Sciatic nerve (tissue), 2 donors: ENCODE data around the gene UHMK1. TPM values are rescaled to one million over a fixed set of nuclear protein-coding genes. Genes with fewer than 3 reads are reported as not detected.
A peak's percentile ranks its signal among the peaks of the same experiment; 100 is the strongest.
"Not testable (repeated sequence)": the region's sequence is repeated elsewhere in the genome, so short reads cannot be mapped to it uniquely, and the experiment has no call there.

ENCODE experiments used
- ATAC-seq: fragments of 200-7000 bp; cut with Tn5 transposase; one replicate; pipeline ENCODE4 v1.9.1; 2020; ENCODE audit warnings: mild to moderate bottlenecking, moderate library complexity
- DNase-seq: peaks from one replicate; pipeline ENCODE4 v3.0.0-alpha.2; 2020; ENCODE audit warnings: low spot score
- intact Hi-C: fragments of 100-400 bp; cut with DNase I; formaldehyde crosslinking; loops from one replicate; pipeline ENCODE4 v1.14.2; 2022
- total RNA-seq: library from RNA; stranded (reverse); fragmentation: NEBNext Ultra II Directional; extraction: Animal tissue kit (Norgen Biotek cat#: 25700); gene quantifications from one replicate; pipeline ENCODE4 v1.2.1, GENCODE V29; 2021
- donor health status: DM: no; HTN: no; CAD: no.
- donor health status: DM: no; HTN: no; CAD: no.

The UHMK1 gene
- total RNA-seq, 1 donor from 2014 or later = 37.4 TPM

DNA sequence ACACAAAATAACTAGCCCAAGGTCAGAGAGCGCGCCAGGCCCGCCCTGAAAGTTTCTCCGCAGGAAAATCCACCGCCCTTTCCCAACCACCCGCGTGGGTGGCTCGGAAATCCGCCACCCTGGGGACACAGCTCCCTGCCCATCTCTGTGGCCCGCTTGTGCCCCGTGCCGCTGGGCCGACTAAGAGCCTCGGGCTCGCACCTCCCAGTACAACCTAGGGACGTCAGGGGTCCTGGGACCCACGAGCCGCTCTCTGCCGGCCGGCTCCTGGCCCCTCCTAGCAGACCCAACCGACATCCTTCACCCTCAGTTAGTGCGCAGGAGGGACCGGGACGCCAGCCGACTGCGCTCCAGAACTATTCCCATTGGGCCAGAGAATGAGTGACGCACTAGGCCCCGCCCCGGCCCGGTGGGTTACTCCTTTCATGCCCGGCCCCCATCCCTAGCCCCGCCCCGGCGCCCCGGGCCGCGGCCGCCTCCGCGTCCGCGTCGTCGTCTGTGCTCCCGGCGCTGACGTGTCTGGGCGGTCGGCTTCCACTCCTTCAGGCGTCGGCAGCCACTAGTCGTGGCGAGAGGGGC is 63.5 kb downstream of the UHMK1 start:
- DNase-seq (peak; percentile 99), ATAC-seq (peak; percentile 98)
- intact Hi-C loops = no loop called here

DNA sequence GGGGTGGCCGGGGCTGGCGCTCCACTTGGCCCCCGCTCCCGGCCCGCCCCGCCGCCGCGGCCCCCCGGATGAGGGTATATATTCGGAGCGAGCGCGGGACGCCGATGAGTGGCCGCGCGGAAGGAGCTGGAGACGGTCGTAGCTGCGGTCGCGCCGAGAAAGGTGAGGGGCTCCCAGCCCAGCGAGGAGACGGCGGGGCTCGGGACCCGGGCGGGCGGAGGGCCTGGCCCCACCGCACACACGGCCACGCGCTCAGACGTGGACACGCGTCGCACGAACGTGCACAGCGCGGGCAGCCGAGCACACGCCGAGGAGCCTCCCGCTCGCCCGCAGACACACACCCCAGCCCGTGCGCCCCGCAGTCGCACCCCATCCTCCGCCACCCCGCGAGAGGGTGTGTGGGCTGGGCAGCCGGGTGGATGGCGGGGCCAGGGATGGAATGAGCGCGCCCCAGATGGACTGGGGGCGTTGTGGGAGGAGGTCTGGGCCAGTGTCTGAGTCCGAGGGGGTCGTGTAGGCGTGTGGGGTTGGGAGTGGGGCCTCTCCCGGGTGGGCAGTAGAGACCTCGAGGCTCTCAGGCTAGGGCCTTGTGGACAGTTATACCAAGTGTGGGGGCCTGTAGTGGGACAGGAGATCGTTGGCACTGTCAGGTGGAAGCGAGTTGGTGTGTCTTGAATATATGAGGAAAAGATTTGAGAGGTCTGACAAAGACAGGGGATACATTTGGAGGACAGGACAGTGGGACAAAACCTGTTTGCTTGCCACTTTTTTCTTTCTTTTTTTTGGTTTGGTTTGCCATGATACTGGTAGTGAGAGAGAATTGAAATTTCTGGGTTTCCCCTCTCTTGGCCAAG is 64.2 kb downstream of the UHMK1 start, which contains the start of gene UAP1:
UAP1 (plus strand) TSS at position 107 of the 854 bp plus-strand sequence. CDS start 4,347 bp downstream, outside the sequence.
- ATAC-seq (peak; percentile 44), DNase-seq (peak; percentile 75)
- intact Hi-C loops = no loop called here

DNA sequence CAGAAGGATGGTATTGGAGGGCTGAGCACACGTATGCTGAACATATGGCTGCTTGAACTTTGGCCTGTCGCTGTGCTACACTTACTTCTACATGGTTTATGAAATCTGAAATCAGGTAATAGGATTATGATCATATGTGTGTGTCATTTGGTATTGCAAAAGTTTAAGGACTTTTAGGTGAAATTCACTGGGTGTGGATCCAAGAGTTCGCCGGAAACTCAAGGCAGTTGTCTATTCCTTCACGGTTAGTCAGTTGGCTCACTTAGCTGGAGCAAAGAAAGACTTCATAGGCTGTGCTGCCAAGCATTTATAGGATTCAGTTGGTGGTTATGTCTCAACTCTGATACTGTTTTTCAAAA is 64.8 kb downstream of the UHMK1 start:
- intact Hi-C loops = no loop called here
- no peak for DNase-seq
- ATAC-seq = no peak

DNA sequence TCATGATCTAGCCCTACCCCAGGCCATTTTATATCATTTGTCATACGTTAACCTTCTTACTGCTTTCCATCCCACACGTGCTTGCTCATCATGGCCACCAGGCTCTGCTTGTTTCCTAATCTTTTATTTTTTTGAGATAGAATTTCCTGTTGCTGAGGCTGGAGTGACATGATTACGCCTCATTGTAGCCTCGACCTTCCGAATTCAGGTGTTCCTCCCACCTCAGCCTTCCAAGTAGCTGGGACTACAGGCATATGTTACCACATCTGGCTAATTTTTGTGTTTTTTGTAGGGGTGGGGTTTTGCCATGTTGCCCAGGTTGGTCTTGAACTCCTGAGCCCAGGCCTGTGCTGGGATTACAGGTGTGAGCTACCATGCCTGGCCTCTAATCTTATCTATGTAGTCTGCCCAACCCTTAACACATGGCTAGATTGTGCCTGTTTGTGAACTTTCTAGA is 67.2 kb downstream of the UHMK1 start:
- DNase-seq (no peak), ATAC-seq (no peak)
- intact Hi-C loops = no loop called here

DNA sequence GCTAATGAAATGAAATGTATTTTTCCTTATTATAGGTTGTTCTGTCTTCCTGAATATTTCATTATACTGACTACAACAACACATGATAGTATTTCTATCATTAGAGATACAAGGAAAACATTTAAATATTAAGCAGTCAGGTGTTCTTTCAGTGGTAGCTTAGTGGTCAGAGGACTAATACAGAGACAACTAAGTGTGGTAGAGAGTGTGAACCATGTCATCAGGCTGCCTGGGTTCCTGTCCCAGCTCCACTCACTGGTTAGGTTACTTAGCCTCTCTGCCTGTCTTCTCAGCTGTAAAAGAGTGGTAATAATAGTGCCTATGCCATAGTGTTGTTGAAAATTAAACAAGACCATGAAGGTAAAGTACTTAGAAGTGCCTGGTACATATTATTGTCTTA is 67.8 kb downstream of the UHMK1 start:
- no peak for ATAC-seq
- DNase-seq = no peak
- intact Hi-C loops = no loop called here

DNA sequence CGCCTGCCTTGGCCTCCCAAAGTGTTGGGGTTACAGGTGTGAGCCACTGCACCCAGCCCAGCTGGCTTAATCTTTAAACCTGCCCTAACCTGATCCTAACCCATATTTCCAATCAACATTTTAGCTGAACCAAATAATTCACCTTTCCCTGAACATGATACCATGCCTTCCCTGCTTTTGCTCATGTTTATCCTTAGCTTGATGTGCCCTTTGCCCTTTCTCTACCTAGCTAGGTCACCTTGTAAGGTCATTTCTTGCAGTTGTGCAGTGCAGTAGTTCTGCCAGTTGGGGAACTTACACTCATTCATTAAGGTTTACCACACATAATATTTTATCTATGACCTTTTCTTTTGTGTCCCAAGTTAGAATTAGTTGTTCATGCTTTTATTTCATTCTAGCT is 69.3 kb downstream of the UHMK1 start:
- ATAC-seq = no peak
- intact Hi-C loops = no loop called here

DNA sequence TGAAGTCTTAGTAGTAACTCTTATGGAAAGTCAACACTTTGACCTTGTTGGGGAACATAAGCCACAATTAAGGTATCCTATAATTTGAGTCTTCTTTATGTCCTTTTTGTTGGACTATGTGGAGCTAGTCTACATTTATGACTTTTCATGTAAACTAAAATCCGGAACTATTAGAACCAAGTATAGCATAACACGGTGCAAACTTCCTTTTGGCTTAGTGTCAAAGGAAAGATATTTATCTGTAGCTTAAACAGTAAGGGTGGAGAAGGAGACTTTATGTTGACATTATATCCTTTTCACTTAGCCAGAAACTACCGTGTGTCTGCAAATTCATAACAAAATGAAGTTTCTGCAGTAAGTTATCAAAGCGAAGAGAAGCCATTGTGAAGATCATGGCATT is 71.2 kb downstream of the UHMK1 start:
- ATAC-seq (no peak), DNase-seq (no peak)
- intact Hi-C loops = no loop called here

More for the DNA sequence above, 69.3 kb downstream of the UHMK1 start:
- DNase-seq = no peak

DNA sequence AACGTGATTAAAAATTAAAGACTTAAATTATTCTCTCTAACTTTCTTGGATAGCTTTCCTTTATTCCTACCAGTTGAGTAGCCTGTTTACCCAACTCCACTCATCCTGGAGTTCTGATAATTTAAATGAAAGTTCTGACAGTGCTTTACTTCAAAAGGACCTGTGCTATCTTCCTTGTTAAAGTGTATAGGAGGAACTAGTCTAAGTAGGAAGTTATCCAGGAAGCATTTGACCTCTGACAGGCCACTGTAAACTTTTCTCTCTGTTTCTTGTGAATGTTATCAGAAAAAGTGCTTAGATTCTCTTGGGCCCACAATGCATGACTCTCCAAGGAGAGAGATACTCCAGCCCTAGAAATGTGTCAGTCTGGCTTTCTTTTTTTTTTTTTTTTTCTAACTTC is 73.1 kb downstream of the UHMK1 start:
- ATAC-seq (no peak), DNase-seq (no peak)
- intact Hi-C loops = no loop called here

DNA sequence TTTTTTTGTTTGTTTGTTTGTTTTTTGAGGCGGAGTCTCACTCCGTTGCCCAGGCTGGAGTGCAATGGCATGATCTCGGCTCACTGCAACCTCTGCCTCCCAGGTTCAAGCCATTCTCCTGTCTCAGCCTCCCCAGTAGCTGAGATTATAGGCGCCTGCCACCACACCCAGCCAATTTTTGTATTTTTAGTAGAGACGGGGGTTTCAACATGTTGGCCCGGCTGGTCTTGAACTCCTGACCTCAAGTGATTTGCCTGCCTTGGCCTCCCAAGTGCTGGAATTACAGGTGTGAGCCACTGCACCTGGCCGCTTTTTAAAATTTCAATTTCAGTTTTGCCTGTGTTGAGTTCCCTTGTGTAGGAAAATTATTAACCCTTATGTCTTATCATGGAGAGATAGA is 73.5 kb downstream of the UHMK1 start:
- ATAC-seq, intact Hi-C loops: not testable (repeated sequence)

DNA sequence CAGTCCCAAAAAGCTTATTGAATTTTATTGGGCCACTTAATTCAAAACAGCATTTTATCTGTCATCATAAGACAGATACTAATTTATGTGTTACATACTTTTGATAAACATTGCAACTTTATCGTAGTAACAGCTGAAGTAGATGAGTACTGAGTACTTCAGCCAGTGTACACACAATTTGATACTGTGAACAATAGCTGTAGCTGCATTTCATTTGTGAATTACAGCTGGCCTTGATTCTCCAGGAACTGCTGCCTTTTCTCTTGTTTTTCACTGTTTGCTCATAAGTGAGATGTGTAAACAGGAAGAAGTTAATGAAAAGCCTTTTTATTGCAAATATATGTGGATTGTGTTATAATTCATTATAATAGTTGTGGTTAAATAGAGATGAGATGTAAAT is 74.1 kb downstream of the UHMK1 start:
- ATAC-seq (no peak), DNase-seq (no peak)
- intact Hi-C loops = no loop called here

More for the DNA sequence above, 73.5 kb downstream of the UHMK1 start:
- DNase-seq = not testable (repeated sequence)

DNA sequence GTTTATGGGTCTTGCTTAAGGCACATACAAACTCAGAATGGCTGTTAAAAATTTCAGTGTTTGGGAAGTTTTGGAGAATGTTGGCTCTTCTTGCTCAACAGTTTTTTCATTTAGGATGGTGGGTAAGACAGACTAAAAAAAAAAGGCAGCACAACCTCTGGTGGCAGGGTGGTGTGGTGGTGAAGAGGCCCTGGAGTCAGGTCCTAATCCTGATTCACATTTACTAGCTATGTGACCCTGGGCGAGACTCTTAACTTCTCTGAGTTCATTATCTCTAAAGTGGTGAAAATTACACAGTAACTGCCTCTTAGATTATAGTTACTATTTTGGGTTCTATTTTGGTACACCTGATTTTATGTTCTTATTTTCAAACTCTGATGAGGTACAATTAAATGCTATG is 75.5 kb downstream of the UHMK1 start:
- ATAC-seq (no peak), DNase-seq (no peak)
- intact Hi-C loops = no loop called here

DNA sequence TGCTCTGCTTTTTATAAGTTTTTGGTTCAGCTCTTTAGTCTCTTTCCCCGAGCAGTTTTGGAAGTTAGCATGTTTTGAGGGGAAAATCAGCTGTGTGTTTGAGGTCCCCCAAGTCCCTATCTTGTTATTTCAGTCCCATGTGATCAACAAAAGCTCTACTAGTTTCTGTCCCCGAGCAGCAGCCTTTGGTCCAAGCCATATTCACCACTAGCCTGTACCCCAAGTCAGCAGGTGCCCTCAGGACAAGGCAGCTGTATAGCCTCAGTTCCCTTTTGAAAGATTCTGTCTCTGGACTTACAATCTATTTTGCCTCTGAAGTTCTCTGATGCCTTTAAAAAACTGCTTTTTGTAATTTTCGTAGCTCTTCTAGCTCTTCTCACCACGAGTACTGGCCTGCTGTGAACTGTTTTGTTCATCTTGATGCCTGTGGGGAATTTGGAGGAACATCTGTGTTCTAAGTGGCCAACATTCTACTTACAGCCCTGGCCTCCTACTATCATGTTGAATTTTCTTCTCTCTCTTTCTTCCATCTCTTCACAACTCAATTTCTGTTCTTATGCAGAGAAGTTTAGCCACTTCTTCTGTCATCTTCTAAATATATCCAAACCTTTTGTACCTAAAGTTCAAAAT is 80.6 kb downstream of the UHMK1 start:
- intact Hi-C loops = no loop called here
- peak; percentile 89 for ATAC-seq
- no peak for DNase-seq

DNA sequence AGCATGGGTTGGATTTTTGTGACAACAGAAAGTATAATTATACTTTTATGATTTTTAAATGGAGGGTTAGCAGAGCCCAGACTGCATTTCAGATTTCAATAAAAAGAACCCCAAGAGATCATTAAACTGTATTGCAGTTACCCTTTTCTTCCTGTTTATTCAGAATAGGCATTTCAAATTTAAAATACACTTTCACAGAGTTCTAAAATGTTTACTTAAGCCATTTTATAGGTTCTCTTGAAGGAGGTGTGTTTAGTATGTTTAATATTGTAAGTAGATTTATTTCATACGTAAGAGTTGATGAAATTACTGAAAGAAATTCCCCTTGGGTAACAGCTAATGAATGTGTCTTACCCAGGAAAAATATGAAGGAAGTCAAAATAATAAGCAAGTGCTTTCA is 81.3 kb downstream of the UHMK1 start:
- no peak for ATAC-seq

More for the DNA sequence above, 81.3 kb downstream of the UHMK1 start:
- intact Hi-C loops = no loop called here
- DNase-seq = no peak

Other genes with a start within 250 kb of the UHMK1 start
- not detected for gene SPATA46, start 121.0 kb upstream of the UHMK1 start, total RNA-seq
- 13.0 TPM for gene C1orf226, start 116.1 kb upstream of the UHMK1 start, total RNA-seq
- 0.53 TPM for gene SH2D1B, start 85.7 kb upstream of the UHMK1 start, total RNA-seq
- 70.9 TPM for gene UAP1, start 63.9 kb downstream of the UHMK1 start, total RNA-seq
- gene DDR2, start 134.6 kb downstream of the UHMK1 start, total RNA-seq = 132 TPM